Measurements from ENCODE around the gene TUBA1C.

DNA sequence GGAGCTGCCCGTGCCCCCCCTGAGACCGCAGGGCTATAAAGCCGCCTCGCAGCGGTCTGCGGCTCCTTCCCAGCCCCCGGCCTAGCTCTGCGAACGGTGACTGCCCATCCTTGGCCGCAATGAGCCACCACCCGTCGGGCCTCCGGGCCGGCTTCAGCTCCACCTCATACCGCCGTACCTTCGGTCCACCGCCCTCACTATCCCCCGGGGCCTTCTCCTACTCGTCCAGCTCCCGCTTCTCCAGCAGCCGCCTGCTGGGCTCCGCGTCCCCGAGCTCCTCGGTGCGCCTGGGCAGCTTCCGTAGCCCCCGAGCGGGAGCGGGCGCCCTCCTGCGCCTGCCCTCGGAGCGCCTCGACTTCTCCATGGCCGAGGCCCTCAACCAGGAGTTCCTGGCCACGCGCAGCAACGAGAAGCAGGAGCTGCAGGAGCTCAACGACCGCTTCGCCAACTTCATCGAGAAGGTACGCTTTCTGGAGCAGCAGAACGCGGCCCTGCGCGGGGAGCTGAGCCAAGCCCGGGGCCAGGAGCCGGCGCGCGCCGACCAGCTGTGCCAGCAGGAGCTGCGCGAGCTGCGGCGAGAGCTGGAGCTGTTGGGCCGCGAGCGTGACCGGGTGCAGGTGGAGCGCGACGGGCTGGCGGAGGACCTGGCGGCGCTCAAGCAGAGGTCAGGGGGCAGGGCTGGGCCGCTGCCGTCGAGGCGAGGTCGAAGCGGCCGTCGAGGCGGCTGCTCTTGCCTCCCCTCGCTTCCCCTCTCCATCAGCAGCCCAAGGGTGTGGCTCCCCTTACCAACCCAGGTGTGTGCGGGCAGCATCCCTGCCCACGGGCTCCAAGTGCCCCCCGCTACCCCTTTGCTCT, 30.4 kb downstream of the TUBA1C start, which contains the start of gene PRPH:
- TF ChIP-seq POLR2A (IDR thresholded peaks at IDR 0.05) = no peak
- TF ChIP-seq, protein P1, sequence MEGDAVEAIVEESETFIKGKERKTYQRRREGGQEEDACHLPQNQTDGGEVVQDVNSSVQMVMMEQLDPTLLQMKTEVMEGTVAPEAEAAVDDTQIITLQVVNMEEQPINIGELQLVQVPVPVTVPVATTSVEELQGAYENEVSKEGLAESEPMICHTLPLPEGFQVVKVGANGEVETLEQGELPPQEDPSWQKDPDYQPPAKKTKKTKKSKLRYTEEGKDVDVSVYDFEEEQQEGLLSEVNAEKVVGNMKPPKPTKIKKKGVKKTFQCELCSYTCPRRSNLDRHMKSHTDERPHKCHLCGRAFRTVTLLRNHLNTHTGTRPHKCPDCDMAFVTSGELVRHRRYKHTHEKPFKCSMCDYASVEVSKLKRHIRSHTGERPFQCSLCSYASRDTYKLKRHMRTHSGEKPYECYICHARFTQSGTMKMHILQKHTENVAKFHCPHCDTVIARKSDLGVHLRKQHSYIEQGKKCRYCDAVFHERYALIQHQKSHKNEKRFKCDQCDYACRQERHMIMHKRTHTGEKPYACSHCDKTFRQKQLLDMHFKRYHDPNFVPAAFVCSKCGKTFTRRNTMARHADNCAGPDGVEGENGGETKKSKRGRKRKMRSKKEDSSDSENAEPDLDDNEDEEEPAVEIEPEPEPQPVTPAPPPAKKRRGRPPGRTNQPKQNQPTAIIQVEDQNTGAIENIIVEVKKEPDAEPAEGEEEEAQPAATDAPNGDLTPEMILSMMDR (IDR thresholded peaks at IDR 0.05) = no peak
